ENCODE measurements around the gene INF2.

DNA sequence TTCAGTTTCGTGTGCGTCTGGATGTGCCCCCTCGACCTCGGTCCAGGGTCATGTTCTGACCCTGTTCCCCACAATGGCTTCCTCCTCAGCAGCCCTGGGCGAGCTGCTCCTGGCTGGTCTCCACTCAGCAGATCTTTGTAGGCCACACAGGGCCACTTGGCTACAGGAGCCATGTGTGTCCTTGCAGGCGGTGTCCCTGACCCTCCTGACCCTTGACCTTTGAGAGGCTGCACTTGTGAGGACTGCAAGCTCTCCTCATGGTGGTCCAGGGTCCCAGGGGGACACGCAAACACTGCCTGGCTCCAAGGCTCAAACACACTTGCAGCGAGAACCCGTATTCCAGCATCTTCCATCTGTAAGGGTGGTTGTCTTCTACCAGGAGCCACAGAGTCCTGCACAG, 56.0 kb downstream of the INF2 start:
- no peak for TF ChIP-seq ZNF174 (CRISPR knock-in tag; IDR thresholded peaks at IDR 0.05)
- TF ChIP-seq HDAC3 (IDR thresholded peaks at IDR 0.05; ENCODE audit: borderline replicate concordance, partially characterized antibody), result no peak
- TF ChIP-seq, protein P1, sequence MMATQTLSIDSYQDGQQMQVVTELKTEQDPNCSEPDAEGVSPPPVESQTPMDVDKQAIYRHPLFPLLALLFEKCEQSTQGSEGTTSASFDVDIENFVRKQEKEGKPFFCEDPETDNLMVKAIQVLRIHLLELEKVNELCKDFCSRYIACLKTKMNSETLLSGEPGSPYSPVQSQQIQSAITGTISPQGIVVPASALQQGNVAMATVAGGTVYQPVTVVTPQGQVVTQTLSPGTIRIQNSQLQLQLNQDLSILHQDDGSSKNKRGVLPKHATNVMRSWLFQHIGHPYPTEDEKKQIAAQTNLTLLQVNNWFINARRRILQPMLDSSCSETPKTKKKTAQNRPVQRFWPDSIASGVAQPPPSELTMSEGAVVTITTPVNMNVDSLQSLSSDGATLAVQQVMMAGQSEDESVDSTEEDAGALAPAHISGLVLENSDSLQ (IDR thresholded peaks at IDR 0.05), result no peak
- TF ChIP-seq, protein P2, sequence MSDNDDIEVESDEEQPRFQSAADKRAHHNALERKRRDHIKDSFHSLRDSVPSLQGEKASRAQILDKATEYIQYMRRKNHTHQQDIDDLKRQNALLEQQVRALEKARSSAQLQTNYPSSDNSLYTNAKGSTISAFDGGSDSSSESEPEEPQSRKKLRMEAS (CRISPR knock-in tag; IDR thresholded peaks at IDR 0.05), result no peak
- TF ChIP-seq RAD21 (CRISPR knock-in tag; conservative IDR thresholded peaks at IDR 0.05 in 1 of 2, IDR thresholded peaks at IDR 0.05 in 1 of 2), result no peak
- TF ChIP-seq SMARCC2 (IDR thresholded peaks at IDR 0.05; ENCODE audit: low read depth), result no peak
- TF ChIP-seq, protein P3, sequence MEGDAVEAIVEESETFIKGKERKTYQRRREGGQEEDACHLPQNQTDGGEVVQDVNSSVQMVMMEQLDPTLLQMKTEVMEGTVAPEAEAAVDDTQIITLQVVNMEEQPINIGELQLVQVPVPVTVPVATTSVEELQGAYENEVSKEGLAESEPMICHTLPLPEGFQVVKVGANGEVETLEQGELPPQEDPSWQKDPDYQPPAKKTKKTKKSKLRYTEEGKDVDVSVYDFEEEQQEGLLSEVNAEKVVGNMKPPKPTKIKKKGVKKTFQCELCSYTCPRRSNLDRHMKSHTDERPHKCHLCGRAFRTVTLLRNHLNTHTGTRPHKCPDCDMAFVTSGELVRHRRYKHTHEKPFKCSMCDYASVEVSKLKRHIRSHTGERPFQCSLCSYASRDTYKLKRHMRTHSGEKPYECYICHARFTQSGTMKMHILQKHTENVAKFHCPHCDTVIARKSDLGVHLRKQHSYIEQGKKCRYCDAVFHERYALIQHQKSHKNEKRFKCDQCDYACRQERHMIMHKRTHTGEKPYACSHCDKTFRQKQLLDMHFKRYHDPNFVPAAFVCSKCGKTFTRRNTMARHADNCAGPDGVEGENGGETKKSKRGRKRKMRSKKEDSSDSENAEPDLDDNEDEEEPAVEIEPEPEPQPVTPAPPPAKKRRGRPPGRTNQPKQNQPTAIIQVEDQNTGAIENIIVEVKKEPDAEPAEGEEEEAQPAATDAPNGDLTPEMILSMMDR (IDR thresholded peaks at IDR 0.05 in 2 of 3, conservative IDR thresholded peaks at IDR 0.05 in 1 of 3; ENCODE audit: insufficient read depth in 2 of 3, low read depth in 1 of 3, low read length in 3 of 3), result no peak
- TF ChIP-seq, protein P4, sequence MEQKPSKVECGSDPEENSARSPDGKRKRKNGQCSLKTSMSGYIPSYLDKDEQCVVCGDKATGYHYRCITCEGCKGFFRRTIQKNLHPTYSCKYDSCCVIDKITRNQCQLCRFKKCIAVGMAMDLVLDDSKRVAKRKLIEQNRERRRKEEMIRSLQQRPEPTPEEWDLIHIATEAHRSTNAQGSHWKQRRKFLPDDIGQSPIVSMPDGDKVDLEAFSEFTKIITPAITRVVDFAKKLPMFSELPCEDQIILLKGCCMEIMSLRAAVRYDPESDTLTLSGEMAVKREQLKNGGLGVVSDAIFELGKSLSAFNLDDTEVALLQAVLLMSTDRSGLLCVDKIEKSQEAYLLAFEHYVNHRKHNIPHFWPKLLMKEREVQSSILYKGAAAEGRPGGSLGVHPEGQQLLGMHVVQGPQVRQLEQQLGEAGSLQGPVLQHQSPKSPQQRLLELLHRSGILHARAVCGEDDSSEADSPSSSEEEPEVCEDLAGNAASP (IDR thresholded peaks at IDR 0.05), result no peak
- TF ChIP-seq ZBTB1 (CRISPR knock-in tag; IDR thresholded peaks at IDR 0.05; ENCODE audit: borderline replicate concordance, low read depth), result no peak
- no peak for TF ChIP-seq EZH2 (IDR thresholded peaks at IDR 0.05; ENCODE audit: borderline replicate concordance, low read depth, low read length)
- no peak for TF ChIP-seq SREBF2 (CRISPR knock-in tag; IDR thresholded peaks at IDR 0.05)
- TF ChIP-seq, protein P5, sequence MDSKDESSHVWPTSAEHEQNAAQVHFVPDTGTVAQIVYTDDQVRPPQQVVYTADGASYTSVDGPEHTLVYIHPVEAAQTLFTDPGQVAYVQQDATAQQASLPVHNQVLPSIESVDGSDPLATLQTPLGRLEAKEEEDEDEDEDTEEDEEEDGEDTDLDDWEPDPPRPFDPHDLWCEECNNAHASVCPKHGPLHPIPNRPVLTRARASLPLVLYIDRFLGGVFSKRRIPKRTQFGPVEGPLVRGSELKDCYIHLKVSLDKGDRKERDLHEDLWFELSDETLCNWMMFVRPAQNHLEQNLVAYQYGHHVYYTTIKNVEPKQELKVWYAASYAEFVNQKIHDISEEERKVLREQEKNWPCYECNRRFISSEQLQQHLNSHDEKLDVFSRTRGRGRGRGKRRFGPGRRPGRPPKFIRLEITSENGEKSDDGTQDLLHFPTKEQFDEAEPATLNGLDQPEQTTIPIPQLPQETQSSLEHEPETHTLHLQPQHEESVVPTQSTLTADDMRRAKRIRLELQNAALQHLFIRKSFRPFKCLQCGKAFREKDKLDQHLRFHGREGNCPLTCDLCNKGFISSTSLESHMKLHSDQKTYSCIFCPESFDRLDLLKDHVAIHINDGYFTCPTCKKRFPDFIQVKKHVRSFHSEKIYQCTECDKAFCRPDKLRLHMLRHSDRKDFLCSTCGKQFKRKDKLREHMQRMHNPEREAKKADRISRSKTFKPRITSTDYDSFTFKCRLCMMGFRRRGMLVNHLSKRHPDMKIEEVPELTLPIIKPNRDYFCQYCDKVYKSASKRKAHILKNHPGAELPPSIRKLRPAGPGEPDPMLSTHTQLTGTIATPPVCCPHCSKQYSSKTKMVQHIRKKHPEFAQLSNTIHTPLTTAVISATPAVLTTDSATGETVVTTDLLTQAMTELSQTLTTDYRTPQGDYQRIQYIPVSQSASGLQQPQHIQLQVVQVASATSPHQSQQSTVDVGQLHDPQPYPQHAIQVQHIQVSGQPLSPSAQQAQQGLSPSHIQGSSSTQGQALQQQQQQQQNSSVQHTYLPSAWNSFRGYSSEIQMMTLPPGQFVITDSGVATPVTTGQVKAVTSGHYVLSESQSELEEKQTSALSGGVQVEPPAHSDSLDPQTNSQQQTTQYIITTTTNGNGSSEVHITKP (IDR thresholded peaks at IDR 0.05; ENCODE audit: partially characterized antibody), result no peak
- no peak for TF ChIP-seq TEAD2 (tag; IDR thresholded peaks at IDR 0.05)

Data from K562 (cell line).